H1 (cell line): Measurements from ENCODE around the gene PAK5. TPM values are rescaled to one million over a fixed set of nuclear protein-coding genes. Genes with fewer than 3 reads are reported as not detected.

Experiments used
- CTCF ChIA-PET: fragments of 300-600 bp; sonication (Branson Sonifier 250); formaldehyde crosslinking; loops from one replicate; lab custom pipeline; 2021; ENCODE audit not compliant: partially characterized antibody; lab: Charles Lee
- POLR2A ChIA-PET: fragments of 300-600 bp; sonication (Branson Sonifier 250); formaldehyde crosslinking; loops from one replicate; lab custom pipeline; 2021; ENCODE audit warnings: inconsistent platforms; ENCODE audit not compliant: partially characterized antibody; lab: Charles Lee
- DNase-seq, 2 experiments: peaks; one replicate each; pipeline versions ENCODE4 v3.0.0 to v3.0.0-alpha.2; 2010 to 2022; ENCODE audit warnings: low spot score in 2 of 2, low read depth in 1 of 2, mixed read lengths in 1 of 2
- FAIRE-seq: peaks from 2 replicates; lab custom pipeline; 2011; peaks lifted over from hg19 to GRCh38; lab: Jason Lieb, UNC
- H2AFZ ChIP-seq: 2 replicates; pipeline ENCODE4 v1.8.1; 2012; ENCODE audit warnings: low read length, inconsistent platforms
- H2AK5ac ChIP-seq: 2 replicates; pipeline ENCODE4 v1.6.1; 2013; ENCODE audit warnings: low read depth, low read length
- H2BK120ac ChIP-seq: replicated peaks from 2 replicates; pipeline ENCODE3; 2013; ENCODE audit warnings: low read depth, low read length, inconsistent platforms
- H2BK12ac ChIP-seq: 2 replicates; pipeline ENCODE4 v1.6.1; 2013; ENCODE audit warnings: low read depth, low read length
- H2BK15ac ChIP-seq: 2 replicates; pipeline ENCODE4 v1.6.1; 2013; ENCODE audit warnings: low read length
- H2BK20ac ChIP-seq: 2 replicates; pipeline ENCODE4 v1.6.1; 2013; ENCODE audit warnings: low read length
- H2BK5ac ChIP-seq: 2 replicates; pipeline ENCODE4 v1.6.1; 2013; ENCODE audit warnings: low read depth, low read length
- H3K14ac ChIP-seq: 2 replicates; pipeline ENCODE4 v1.6.1; 2013; ENCODE audit warnings: inconsistent platforms; ENCODE audit not compliant: insufficient read length
- H3K18ac ChIP-seq: 2 replicates; pipeline ENCODE4 v1.6.1; 2013; ENCODE audit warnings: low read length; ENCODE audit errors: extremely low read depth
- H3K23ac ChIP-seq: 2 replicates; pipeline ENCODE4 v1.6.1; 2013; ENCODE audit warnings: inconsistent platforms; ENCODE audit not compliant: insufficient read length
- H3K23me2 ChIP-seq: 2 replicates; pipeline ENCODE4 v1.6.1; 2013; ENCODE audit warnings: low read depth, low read length
- H3K27ac ChIP-seq: 2 replicates; pipeline ENCODE4 v1.6.1; 2011; ENCODE audit warnings: low read depth, low read length, inconsistent platforms
- H3K27me3 ChIP-seq, 4 experiments: replicated peaks in 1 of 4; 1 replicate in 1 of 4; 2 replicates in 3 of 4; pipeline versions ENCODE4 v1.6.1 to v1.8.1; 2011 to 2013; ENCODE audit warnings: low read length in 3 of 4, mild to moderate bottlenecking in 3 of 4, inconsistent platforms in 2 of 4, mixed read lengths in 2 of 4, moderate library complexity in 1 of 4; ENCODE audit not compliant: control insufficient read depth in 3 of 4, insufficient read depth in 3 of 4; ENCODE audit errors: extremely low read depth in 1 of 4
- H3K36me3 ChIP-seq, 4 experiments: 2 replicates each; pipeline versions ENCODE4 v1.6.1 to v1.8.1; 2011 to 2013; ENCODE audit warnings: mild to moderate bottlenecking in 4 of 4, low read length in 3 of 4, moderate library complexity in 2 of 4, control low read depth in 1 of 4, inconsistent platforms in 1 of 4; ENCODE audit not compliant: insufficient read depth in 4 of 4, control insufficient read depth in 2 of 4
- H3K4ac ChIP-seq: replicated peaks from 2 replicates; pipeline ENCODE3; 2013; ENCODE audit warnings: low read length, low read depth, mixed read lengths, inconsistent platforms; ENCODE audit not compliant: insufficient read length
- H3K4me1 ChIP-seq, 4 experiments: replicated peaks in 1 of 4; 1 replicate in 1 of 4; 2 replicates in 3 of 4; pipeline versions ENCODE4 v1.6.1 to v1.8.1; 2011 to 2013; ENCODE audit warnings: low read length in 3 of 4, inconsistent platforms in 2 of 4, mixed read lengths in 1 of 4; ENCODE audit not compliant: insufficient read depth in 4 of 4, control insufficient read depth in 3 of 4
- H3K4me2 ChIP-seq, 2 experiments: 2 replicates each; pipeline versions ENCODE4 v1.6.1 to v1.8.1; 2011 to 2013; ENCODE audit warnings: low read depth in 2 of 2, low read length in 2 of 2, control low read depth in 1 of 2, inconsistent platforms in 1 of 2, mild to moderate bottlenecking in 1 of 2; ENCODE audit not compliant: insufficient read depth in 1 of 2
- H3K4me3 ChIP-seq, 4 experiments: fragments of 200-600, 300-600 bp in 1 of 4; sonication (generic), shearing (Covaris generic), sonication (Bioruptor Twin) in 1 of 4; 2 replicates each; pipeline versions ENCODE4 v1.5.1 to v1.8.1; 2011 to 2016; ENCODE audit warnings: low read length in 4 of 4, low read depth in 3 of 4, control low read depth in 2 of 4, inconsistent platforms in 2 of 4, mild to moderate bottlenecking in 2 of 4, mixed read lengths in 1 of 4, moderate library complexity in 1 of 4; ENCODE audit not compliant: insufficient read depth in 2 of 4; ENCODE audit errors: extremely low read depth in 1 of 4
- H3K56ac ChIP-seq: replicated peaks from 2 replicates; pipeline ENCODE3; 2013; ENCODE audit warnings: low read depth, mild to moderate bottlenecking, mixed read lengths, low read length, inconsistent platforms; ENCODE audit not compliant: insufficient read length
- H3K79me1 ChIP-seq: 2 replicates; pipeline ENCODE4 v1.6.1; 2013; ENCODE audit warnings: low read depth, low read length, control low read depth
- H3K79me2 ChIP-seq, 2 experiments: 2 replicates each; pipeline versions ENCODE4 v1.6.1 to v1.8.1; 2012 to 2013; ENCODE audit warnings: low read length in 2 of 2, mild to moderate bottlenecking in 2 of 2, inconsistent platforms in 1 of 2; ENCODE audit not compliant: insufficient read depth in 2 of 2, control insufficient read depth in 1 of 2
- H3K9ac ChIP-seq, 4 experiments: replicated peaks in 1 of 4; 1 replicate in 1 of 4; 2 replicates in 3 of 4; pipeline versions ENCODE4 v1.6.1 to v1.8.1; 2011 to 2013; ENCODE audit warnings: low read depth in 3 of 4, low read length in 3 of 4, control low read depth in 2 of 4, mild to moderate bottlenecking in 2 of 4, moderate library complexity in 2 of 4, inconsistent platforms in 1 of 4; ENCODE audit errors: extremely low read depth in 1 of 4
- H3K9me3 ChIP-seq, 2 experiments: 2 replicates each; pipeline versions ENCODE4 v1.6.1 to v1.8.1; 2012 to 2013; ENCODE audit warnings: mild to moderate bottlenecking in 2 of 2, moderate library complexity in 2 of 2, control low read depth in 1 of 2, inconsistent platforms in 1 of 2, low read depth in 1 of 2, low read length in 1 of 2, mixed read lengths in 1 of 2; ENCODE audit not compliant: insufficient read depth in 2 of 2
- H4K20me1 ChIP-seq, 2 experiments: replicated peaks in 1 of 2; 2 replicates each; pipeline versions ENCODE3 to v1.8.1; 2011 to 2013; ENCODE audit warnings: inconsistent platforms in 2 of 2, low read length in 2 of 2, mild to moderate bottlenecking in 1 of 2; ENCODE audit not compliant: insufficient read depth in 2 of 2, control insufficient read depth in 1 of 2
- H4K5ac ChIP-seq: 2 replicates; pipeline ENCODE4 v1.6.1; 2013; ENCODE audit warnings: low read length, low read depth, mixed read lengths, inconsistent platforms; ENCODE audit not compliant: insufficient read length
- H4K8ac ChIP-seq: 2 replicates; pipeline ENCODE4 v1.8.0; 2013; ENCODE audit warnings: mild to moderate bottlenecking, moderate library complexity, low read length, inconsistent platforms; ENCODE audit not compliant: insufficient read depth; ENCODE audit errors: extremely low read depth
- H4K91ac ChIP-seq: replicated peaks from 2 replicates; pipeline ENCODE3; 2013; ENCODE audit warnings: low read length, mixed read lengths, inconsistent platforms; ENCODE audit not compliant: insufficient read length
- POLR2AphosphoS5 ChIP-seq: IDR thresholded peaks from 2 replicates; pipeline ENCODE4 v1.6.1; 2011; ENCODE audit warnings: low read depth, low read length
- RNF2 ChIP-seq: fragments of 200-900, 300-1000 bp; sonication (generic); IDR thresholded peaks from 2 replicates; pipeline ENCODE4 v1.7.1; 2016; ENCODE audit warnings: borderline replicate concordance, low read depth, mild to moderate bottlenecking, antibody characterized with exemption, low read length; ENCODE audit not compliant: poor library complexity, severe bottlenecking; ENCODE audit errors: missing control alignments
- WGBS, 2 experiments: shearing (Covaris generic) in 1 of 2; methylation state at CpG; one replicate each; pipeline versions ENCODE4 v1.1.6 to v1.1.7; 2013 to 2015; ENCODE audit warnings: low lambda C conversion rate in 2 of 2, mixed read lengths in 2 of 2, inconsistent platforms in 1 of 2, low coverage in 1 of 2, missing lambda C conversion rate in 1 of 2; ENCODE audit not compliant: insufficient replicate concordance in 2 of 2, insufficient coverage in 1 of 2, insufficient read length in 1 of 2; ENCODE audit errors: extremely low coverage in 1 of 2, missing lambda C conversion rate in 1 of 2; 5-methylcytosine and 5-hydroxymethylcytosine counted together
- polyA plus RNA-seq, 7 experiments: library from polyadenylated mRNA; depleted of rRNA in 3 of 7; stranded (reverse) in 5 of 7; unstranded in 2 of 7; fragments of >200 nt in 5 of 7; fragments of 200-250 nt in 2 of 7; gene quantifications; 1 replicate in 5 of 7; 2 replicates in 1 of 7; 4 replicates in 1 of 7; pipeline versions ENCODE4 v1.2.1 to v1.2.3, GENCODE V29; 2011 to 2013; ENCODE audit warnings: missing spikeins in 2 of 7, mixed read lengths in 2 of 7
- total RNA-seq: library from RNA; stranded (reverse); fragmentation: NEBNext Ultra II Directional; extraction: Animal tissue kit (Norgen Biotek cat#: 25700); gene quantifications from 2 replicates; pipeline ENCODE4 v1.2.1, GENCODE V29; 2021

The PAK5 gene
- total and polyA plus RNA-seq, 2 of the 8 experiments (the other 6 are each of a cell fraction or from before 2014, with no cell fraction given), result 0.54 to 0.80 TPM

GRCh38 chr20:9740486-9740885 is 98.4 kb downstream of the PAK5 start:
- POLR2A ChIA-PET, result no interaction called here
- 94% methylated on average over 5 of the region's 5 CpGs; no CpG with 5 or more reads in 1 of the 2 experiments for WGBS, 2 experiments
- FAIRE-seq, result no peak

More at GRCh38 chr20:9740486-9740885, 98.4 kb downstream of the PAK5 start:
- Histone ChIP-seq H3K23me2 (no peaks in the 10 kb centered on the region), H4K8ac (no peak overlapping the region), H3K4me1 (no peaks in the 10 kb centered on the region), H4K91ac (no peak overlapping the region), H3K14ac (no peak overlapping the region), H2BK12ac (no peak overlapping the region), H4K5ac (no peak overlapping the region), H3K18ac (no peak overlapping the region), H3K9ac (no peak overlapping the region), H4K20me1 (no peaks in the 10 kb centered on the region), H2AK5ac (no peak overlapping the region), H3K23ac (no peak overlapping the region), H3K4me3 (no peak overlapping the region), H3K9me3 (no peaks in the 10 kb centered on the region), H2BK5ac (no peak overlapping the region), H2AFZ (no peak overlapping the region), H3K27ac (no peak overlapping the region), H3K36me3 (no peaks in the 10 kb centered on the region), H3K4me2 (no peak overlapping the region), H3K79me1 (no peaks in the 10 kb centered on the region), H3K27me3 (no peaks in the 10 kb centered on the region), H3K56ac (no peak overlapping the region), H2BK20ac (no peak overlapping the region), H3K79me2 (no peaks in the 10 kb centered on the region), H3K4ac (no peak overlapping the region), H2BK120ac (no peak overlapping the region), H2BK15ac (no peak overlapping the region)
- CTCF ChIA-PET, result interaction anchor here (1.2 kb wide), 1 partner anchor 20 kb away, joined by 4 read pairs; no protein-coding TSS in a partner anchor
- TF ChIP-seq RNF2, result no peak
- TF ChIP-seq POLR2AphosphoS5, result no peak
- no peak for DNase-seq
